AG09309 (cell line): ENCODE results near the gene TSN.
"Not testable (repeated sequence)": the region's sequence is repeated elsewhere in the genome, so short reads cannot be mapped to it uniquely, and the experiment has no call there.

Source experiments
- DNase-seq: peaks from one replicate; pipeline ENCODE4 v3.0.0-alpha.2; 2010; ENCODE audit warnings: low read depth
- H3K4me3 ChIP-seq: 2 replicates; pipeline ENCODE4 v1.5.1; 2011; ENCODE audit warnings: mild to moderate bottlenecking, low read depth, low read length, moderate library complexity; ENCODE audit not compliant: control insufficient read depth
- TF ChIP-seq, protein P1 (sequence below): IDR thresholded peaks from 2 replicates; pipeline ENCODE4 v1.5.1; 2011; ENCODE audit warnings: mild to moderate bottlenecking, low read depth, low read length, inconsistent platforms; ENCODE audit not compliant: insufficient read depth, control insufficient read depth; ENCODE audit errors: missing control alignments

TSN gene

DNA sequence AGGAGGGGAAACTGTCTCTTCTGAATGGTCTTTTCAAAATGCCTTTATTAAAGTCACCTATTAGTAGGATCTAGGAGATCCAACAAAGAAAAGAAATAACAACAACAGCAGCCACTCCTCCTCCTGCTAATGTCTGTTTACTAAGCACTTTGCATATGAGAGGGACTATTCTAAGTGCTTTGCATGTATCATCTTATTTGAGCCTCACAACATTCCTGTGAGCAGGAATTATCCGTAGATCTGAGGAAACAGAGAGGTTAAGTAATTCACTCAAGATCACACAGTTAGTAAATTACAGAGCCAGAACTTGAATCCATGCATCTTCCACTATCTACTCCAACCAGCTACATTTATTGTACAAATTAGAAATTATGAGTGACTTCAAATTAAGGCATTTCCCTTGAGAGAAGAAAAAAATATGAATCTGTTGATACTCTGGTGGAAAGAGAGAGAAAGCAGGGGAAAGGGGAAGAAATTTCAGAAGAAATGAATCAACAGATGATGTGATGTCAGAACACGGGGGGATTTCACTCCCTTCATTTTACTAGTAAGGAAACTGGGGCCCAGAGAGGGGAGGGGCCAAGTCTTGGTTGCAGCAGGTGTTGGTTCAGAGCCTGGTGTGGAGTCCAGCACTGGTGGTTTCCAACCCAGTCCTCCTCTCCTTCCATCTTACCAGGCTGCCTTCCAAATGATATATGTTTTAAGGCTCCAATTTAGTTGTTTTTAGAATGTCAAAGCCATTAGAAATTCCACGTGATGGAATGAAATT is 49.7 kb downstream of the TSN start:
- TF ChIP-seq, protein P1, sequence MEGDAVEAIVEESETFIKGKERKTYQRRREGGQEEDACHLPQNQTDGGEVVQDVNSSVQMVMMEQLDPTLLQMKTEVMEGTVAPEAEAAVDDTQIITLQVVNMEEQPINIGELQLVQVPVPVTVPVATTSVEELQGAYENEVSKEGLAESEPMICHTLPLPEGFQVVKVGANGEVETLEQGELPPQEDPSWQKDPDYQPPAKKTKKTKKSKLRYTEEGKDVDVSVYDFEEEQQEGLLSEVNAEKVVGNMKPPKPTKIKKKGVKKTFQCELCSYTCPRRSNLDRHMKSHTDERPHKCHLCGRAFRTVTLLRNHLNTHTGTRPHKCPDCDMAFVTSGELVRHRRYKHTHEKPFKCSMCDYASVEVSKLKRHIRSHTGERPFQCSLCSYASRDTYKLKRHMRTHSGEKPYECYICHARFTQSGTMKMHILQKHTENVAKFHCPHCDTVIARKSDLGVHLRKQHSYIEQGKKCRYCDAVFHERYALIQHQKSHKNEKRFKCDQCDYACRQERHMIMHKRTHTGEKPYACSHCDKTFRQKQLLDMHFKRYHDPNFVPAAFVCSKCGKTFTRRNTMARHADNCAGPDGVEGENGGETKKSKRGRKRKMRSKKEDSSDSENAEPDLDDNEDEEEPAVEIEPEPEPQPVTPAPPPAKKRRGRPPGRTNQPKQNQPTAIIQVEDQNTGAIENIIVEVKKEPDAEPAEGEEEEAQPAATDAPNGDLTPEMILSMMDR: no peak
- no peak overlapping the region for H3K4me3 ChIP-seq
- DNase-seq: no peak

DNA sequence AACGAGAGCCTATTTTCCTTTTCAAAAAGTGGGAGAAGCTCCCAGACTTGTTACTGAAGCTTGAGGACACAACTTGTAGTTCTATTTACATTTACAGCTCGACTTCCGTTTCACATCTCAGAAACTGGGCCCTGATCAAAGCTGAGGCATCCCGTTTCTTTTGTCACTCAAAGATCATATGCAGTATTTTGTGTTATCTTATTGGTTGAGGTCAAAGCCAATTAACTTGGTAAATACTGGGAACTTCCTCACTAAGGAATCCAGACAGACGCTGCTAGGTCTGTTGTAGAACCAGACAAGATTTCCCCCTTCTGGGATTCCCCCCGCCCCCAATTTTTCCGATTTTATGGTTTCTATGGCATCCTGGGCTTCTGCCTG is 50.3 kb downstream of the TSN start:
- no peak overlapping the region for H3K4me3 ChIP-seq
- TF ChIP-seq, protein P1: no peak
- no peak for DNase-seq

DNA sequence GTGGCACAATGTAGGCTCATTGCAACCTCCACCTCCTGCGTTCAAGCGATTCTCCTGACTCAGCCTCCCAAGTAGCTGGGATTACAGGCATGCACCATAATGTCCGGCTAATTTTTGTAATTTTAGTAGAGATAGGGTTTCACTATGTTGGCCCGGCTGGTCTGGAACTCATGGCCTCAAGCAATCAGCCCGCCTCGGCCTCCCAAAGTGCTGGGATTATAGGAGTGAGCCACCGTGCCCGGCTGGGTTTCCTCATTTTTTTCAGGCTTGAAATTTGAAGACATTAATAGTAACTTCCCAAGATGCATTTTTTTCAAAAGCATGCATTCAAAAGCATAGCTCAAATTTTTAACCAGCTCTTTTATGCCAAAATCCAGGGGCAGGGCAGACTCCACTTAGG is 52.3 kb downstream of the TSN start:
- H3K4me3 ChIP-seq, DNase-seq: not testable (repeated sequence)

- TF ChIP-seq, protein P1: no peak
Observed at GRCh38 chr2:121809607-121810006, 54.2 kb downstream of the TSN start.

GRCh38 chr2:121810959-121811853 is 55.8 kb downstream of the TSN start:
- peak; percentile 27 for DNase-seq
- H3K4me3 ChIP-seq: no peak overlapping the region
- TF ChIP-seq, protein P1: peak; percentile 61

More at GRCh38 chr2:121809607-121810006, 54.2 kb downstream of the TSN start:
- no peak overlapping the region for H3K4me3 ChIP-seq
- no peak for DNase-seq

- DNase-seq, H3K4me3 ChIP-seq: not testable (repeated sequence)
Observed at GRCh38 chr2:121813083-121813482, 57.6 kb downstream of the TSN start.

GRCh38 chr2:121815216-121815615 is 59.8 kb downstream of the TSN start:
- H3K4me3 ChIP-seq: no peak overlapping the region
- no peak for DNase-seq
- TF ChIP-seq, protein P1: no peak
